NT2/D1 (cell line): ENCODE measurements around the gene MLF2.

ENCODE experiments used
- DNase-seq: peaks from one replicate; pipeline ENCODE4 v3.0.0-alpha.2; 2011; ENCODE audit warnings: low read depth, low spot score
- H3K27me3 ChIP-seq: 2 replicates; pipeline ENCODE4 v1.6.0; 2011; ENCODE audit warnings: mild to moderate bottlenecking; ENCODE audit not compliant: insufficient read length, insufficient read depth
- H3K36me3 ChIP-seq: 2 replicates; pipeline ENCODE4 v1.6.1; 2011; ENCODE audit warnings: mild to moderate bottlenecking, low read length, mixed read lengths; ENCODE audit not compliant: insufficient read depth, insufficient read length
- H3K4me1 ChIP-seq: 2 replicates; pipeline ENCODE4 v1.5.1; 2011; ENCODE audit not compliant: insufficient read depth, insufficient read length
- H3K4me3 ChIP-seq: 2 replicates; pipeline ENCODE4 v1.5.1; 2011; ENCODE audit warnings: low read depth; ENCODE audit not compliant: insufficient read length
- H3K9ac ChIP-seq: 2 replicates; pipeline ENCODE4 v1.6.0; 2011; ENCODE audit warnings: low read depth; ENCODE audit not compliant: insufficient read length
- H3K9me3 ChIP-seq: 2 replicates; pipeline ENCODE4 v1.5.1; 2011; ENCODE audit warnings: mild to moderate bottlenecking, low read length; ENCODE audit not compliant: insufficient read depth
- SUZ12 ChIP-seq: IDR thresholded peaks from 2 replicates; pipeline ENCODE4 v1.6.1; 2011; ENCODE audit not compliant: insufficient read length, insufficient read depth; ENCODE audit errors: extremely low read depth
- YY1 ChIP-seq: IDR thresholded peaks from 2 replicates; pipeline ENCODE4 v1.6.1; 2011; ENCODE audit not compliant: insufficient read length, insufficient read depth
- ZNF274 ChIP-seq: IDR thresholded peaks from 2 replicates; pipeline ENCODE4 v1.6.1; 2011; ENCODE audit warnings: mild to moderate bottlenecking, low read depth, low read length

MLF2 gene

DNA sequence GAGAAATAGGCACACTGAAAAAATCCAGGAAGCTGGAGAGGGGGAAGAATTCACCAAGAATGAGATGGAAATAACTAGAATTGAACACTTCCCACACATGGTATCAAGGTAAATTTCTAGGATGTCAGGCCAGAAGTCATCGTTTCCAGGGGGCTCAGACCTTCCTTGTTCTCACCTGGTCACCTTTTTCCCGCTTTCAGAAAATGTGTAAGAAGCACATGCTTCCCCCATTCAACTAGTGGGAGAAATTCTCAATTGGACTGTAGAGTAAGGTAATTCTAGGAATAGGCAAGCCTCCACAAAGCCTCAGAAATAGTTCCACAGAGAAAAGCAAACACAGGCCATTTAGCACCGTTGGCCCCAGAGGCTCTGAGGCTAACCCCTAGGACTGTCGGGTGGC lies 10.4 kb upstream of the MLF2 start:
- Histone ChIP-seq H3K4me1 (peaks cover 14% of the 10 kb centered on the region), H3K9ac (peak overlapping the region; percentile 74), H3K9me3 (no peaks in the 10 kb centered on the region), H3K27me3 (no peaks in the 10 kb centered on the region), H3K4me3 (peak overlapping the region; percentile 22), H3K36me3 (peaks cover 9% of the 10 kb centered on the region)
- TF ChIP-seq SUZ12 (no peak), YY1 (no peak), ZNF274 (no peak)
- DNase-seq, result no peak

DNA sequence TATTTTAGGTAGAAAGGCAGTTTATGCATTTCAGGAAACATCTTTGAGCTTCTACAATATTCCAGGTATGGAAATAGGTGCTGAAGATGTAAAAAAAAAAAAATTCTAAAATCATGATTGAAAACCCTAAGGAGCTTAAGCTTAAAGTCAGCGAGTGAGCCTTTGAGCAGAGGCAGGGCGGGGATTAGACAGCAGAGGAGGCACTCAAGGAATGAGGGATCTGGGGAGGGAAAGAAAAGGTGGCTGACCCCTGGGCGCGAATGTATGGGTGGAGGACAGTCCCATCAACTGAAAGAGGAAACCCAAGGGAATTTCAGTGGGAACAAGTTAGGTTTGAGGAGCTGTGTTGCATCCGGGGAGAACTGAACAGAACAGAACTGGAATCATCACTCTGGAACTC lies 6.8 kb upstream of the MLF2 start:
- Histone ChIP-seq H3K4me3 (no peak overlapping the region), H3K9me3 (no peaks in the 10 kb centered on the region), H3K27me3 (no peaks in the 10 kb centered on the region), H3K36me3 (no peaks in the 10 kb centered on the region), H3K9ac (no peak overlapping the region), H3K4me1 (peaks cover 15% of the 10 kb centered on the region)
- TF ChIP-seq YY1, result no peak
- TF ChIP-seq SUZ12, result no peak
- no peak for TF ChIP-seq ZNF274
- no peak for DNase-seq

DNA sequence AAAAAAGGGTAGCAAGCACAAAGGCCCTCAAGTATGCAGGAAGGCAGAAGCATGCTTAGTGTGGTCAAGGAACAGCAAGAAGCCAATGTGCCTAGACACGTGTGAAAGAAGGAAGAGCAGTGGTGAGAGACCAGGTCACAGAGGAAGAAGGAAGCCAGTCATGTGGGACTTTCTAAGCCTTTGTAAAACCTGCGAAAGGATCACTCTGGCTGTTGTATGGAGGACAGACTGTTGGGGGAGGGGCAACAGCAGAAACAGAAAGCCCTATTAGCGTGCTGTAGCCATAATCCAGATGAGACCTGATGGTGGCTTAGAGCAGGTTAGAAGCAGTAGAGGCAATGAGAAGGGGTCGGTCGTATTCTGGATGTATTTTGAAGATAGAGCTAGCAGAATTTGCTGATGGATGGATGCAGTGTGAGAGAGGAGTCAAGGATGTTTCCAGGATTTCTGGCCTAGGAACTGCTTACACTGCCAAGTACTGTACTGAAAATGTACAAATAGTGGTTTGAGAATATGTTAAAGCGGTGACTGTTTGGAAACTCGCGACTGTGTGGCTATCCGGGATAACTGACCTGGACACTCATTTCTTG lies 5.7 kb upstream of the MLF2 start:
- Histone ChIP-seq H3K9ac (no peak overlapping the region), H3K4me1 (peaks cover 18% of the 10 kb centered on the region), H3K27me3 (no peaks in the 10 kb centered on the region), H3K9me3 (no peaks in the 10 kb centered on the region), H3K4me3 (no peak overlapping the region), H3K36me3 (no peaks in the 10 kb centered on the region)
- DNase-seq, result no peak
- no peak for TF ChIP-seq SUZ12
- no peak for TF ChIP-seq YY1
- TF ChIP-seq ZNF274, result no peak

DNA sequence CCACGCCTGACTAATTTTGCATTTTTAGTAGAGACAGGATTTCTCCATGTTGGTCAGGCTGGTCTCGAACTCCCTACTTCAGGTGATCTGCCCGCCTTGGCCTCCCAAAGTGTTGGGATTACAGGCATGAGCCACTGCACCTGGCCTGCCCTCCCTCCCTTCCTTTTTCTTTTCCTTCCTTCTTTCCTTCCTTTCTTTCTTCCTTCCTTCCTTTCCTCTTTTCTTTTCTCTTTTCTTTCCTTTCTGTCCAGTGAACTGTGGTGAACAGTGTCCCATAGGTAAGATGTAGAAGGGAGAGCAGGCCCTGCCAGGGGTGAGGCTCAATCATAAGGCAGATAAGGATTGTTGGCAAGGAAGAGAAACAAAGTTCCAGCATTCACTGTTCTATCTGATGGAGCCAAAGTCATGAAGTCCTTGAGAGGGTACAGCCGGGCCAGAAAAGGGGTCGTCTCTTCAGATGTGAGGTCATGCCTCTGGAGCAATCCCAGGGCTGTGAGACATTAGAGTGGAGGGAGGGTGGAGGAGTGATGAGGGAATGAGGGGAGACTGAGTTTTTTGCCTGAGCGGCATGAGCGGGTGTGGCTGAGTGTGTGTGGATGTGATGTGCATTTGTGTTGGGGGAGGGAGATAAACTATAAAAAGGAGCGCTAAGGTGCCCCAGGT lies 4.2 kb upstream of the MLF2 start:
- H3K4me3 ChIP-seq, result no peak overlapping the region
- no peak overlapping the region for H3K9ac ChIP-seq
- peaks cover 2% of the 10 kb centered on the region for H3K36me3 ChIP-seq
- peaks cover 16% of the 10 kb centered on the region for H3K4me1 ChIP-seq
- H3K27me3 ChIP-seq, result no peaks in the 10 kb centered on the region
- no peak for DNase-seq
- TF ChIP-seq ZNF274, result no peak
- TF ChIP-seq YY1, result no peak
- no peak for TF ChIP-seq SUZ12
- no peaks in the 10 kb centered on the region for H3K9me3 ChIP-seq

DNA sequence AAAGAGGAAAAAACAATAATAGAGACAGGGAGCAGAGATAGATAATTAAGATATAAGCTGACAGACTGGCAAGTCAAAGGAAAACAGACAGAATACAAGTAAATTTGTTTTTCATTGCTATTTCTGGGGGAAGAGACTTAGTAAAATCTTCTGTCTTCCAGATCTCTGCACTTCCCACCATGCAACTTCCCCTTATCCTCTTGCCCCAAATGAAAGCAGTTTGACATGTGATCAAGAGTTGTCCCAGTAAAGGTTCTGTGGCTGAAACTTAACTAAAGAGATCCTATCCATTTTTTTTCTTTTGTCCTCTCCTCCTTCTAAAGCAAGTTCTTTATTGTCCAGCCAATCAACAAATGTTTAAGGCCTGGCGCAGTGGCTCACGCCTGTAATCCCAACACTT lies 1.5 kb upstream of the MLF2 start:
- Histone ChIP-seq H3K9me3 (no peaks in the 10 kb centered on the region), H3K36me3 (peaks cover 29% of the 10 kb centered on the region), H3K4me3 (no peak overlapping the region), H3K9ac (peak overlapping the region; percentile 57), H3K27me3 (no peaks in the 10 kb centered on the region), H3K4me1 (peaks cover 19% of the 10 kb centered on the region)
- TF ChIP-seq ZNF274 (no peak), YY1 (no peak), SUZ12 (no peak)
- DNase-seq, result no peak

DNA sequence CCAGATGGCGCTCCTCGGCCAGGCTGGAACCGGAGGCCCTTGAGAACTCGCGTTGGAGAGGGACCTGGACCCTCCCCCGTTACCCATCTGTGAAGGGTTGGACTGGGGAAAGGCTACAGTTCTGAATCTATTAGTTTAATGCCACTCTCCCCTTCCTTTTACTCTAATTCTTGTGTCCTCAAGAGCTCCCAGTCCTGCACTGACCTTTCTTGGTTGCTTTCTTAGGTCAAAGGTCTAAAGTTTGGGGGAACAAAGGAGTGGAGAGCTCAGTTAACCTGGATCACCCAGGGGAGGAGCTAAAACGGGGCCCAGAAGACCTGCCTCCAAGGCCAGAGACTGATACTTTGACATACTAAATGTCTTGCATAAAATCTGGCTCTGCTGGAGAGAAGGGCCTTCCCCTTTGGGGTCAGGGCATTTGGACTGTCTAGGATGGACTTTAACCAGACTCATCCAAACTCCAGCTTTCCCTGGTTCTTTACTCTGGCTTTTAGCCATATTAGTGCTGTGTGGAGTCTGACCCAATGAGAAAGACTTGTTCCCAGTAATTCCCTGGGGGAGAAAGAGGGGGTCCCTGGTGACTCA lies 923 bp upstream of the MLF2 start:
- Histone ChIP-seq H3K36me3 (peaks cover 35% of the 10 kb centered on the region), H3K9me3 (no peaks in the 10 kb centered on the region), H3K4me1 (peaks cover 19% of the 10 kb centered on the region), H3K9ac (peak overlapping the region; percentile 57), H3K4me3 (peak overlapping the region; percentile 99), H3K27me3 (no peaks in the 10 kb centered on the region)
- DNase-seq, result no peak
- TF ChIP-seq YY1, result no peak
- TF ChIP-seq SUZ12, result no peak
- TF ChIP-seq ZNF274, result no peak

DNA sequence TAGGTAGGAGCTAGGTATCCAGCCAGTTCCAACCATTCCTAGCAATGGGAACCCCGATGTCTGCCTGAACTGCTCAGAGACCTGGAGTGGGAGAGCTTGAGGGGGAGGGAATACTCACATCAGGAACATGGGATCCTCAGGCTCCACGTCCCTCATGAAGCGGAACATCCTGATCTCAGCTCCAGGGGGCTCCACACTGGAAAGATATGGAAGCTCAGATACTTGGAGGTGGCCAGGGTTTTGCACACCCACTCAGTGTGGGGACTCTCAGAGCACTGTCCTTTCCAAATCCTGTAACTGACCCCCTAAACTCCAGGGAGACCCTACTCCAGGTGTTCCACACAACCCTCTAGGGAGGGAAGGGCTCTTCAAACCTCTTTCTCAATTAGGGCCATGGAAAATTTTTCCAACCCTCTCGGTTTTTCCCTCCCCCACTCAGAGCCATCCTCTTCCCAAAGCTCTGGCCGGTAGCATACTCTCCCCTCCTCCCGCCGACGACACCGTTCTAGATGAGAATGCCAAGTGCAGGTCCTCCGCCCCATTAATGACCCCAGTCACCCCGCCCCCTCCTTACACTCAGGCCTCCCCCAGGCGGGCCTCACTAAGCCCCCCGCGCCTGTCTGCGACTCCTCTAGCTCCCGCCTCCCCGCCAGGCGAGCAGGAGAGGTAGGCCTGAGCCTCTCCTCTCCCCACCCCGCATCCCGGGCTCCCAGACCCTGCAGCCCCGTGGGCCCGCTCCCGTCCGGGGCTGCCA lies 597 bp downstream of the MLF2 start:
- H3K9me3 ChIP-seq, result no peaks in the 10 kb centered on the region
- TF ChIP-seq SUZ12 (no peak), YY1 (no peak), ZNF274 (no peak)
- H3K4me3 ChIP-seq, result peak overlapping the region; percentile 99
- H3K27me3 ChIP-seq, result no peaks in the 10 kb centered on the region
- peak overlapping the region; percentile 100 for H3K9ac ChIP-seq
- peaks cover 12% of the 10 kb centered on the region for H3K4me1 ChIP-seq
- H3K36me3 ChIP-seq, result peaks cover 50% of the 10 kb centered on the region
- DNase-seq, result peak; percentile 80
